ENCODE data around the gene PYM1.
"Not testable (repeated sequence)": the region's sequence is repeated elsewhere in the genome, so short reads cannot be mapped to it uniquely, and the experiment has no call there.

The PYM1 gene

DNA sequence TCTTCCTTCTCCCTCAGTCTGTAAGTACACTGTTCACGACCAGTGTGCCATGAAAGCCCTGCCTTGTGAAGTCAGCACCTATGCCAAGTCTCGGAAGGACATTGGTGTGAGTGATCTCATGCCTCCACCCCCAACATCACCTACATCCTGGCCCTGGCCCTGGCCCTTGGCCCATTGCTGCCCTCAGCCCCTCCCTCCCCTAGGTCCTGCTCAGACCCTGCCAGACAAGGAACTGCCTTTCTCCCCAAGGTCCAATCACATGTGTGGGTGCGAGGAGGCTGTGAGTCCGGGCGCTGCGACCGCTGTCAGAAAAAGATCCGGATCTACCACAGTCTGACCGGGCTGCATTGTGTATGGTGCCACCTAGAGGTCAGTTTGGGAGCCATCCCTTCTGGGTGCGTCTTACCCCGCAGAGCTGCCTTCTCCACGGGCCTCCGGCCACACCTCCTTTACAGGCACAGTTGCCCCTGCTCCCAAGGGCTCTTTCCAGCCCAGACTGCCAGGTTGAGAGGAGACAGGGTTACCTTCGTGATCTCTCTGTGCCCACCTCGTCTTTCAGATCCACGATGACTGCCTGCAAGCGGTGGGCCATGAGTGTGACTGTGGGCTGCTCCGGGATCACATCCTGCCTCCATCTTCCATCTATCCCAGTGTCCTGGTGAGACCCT lies 12.5 kb upstream of the PYM1 start:
- peak; percentile 73 to 79 for DNase-seq (ENCODE audit: low read depth in 2 of 2)

DNA sequence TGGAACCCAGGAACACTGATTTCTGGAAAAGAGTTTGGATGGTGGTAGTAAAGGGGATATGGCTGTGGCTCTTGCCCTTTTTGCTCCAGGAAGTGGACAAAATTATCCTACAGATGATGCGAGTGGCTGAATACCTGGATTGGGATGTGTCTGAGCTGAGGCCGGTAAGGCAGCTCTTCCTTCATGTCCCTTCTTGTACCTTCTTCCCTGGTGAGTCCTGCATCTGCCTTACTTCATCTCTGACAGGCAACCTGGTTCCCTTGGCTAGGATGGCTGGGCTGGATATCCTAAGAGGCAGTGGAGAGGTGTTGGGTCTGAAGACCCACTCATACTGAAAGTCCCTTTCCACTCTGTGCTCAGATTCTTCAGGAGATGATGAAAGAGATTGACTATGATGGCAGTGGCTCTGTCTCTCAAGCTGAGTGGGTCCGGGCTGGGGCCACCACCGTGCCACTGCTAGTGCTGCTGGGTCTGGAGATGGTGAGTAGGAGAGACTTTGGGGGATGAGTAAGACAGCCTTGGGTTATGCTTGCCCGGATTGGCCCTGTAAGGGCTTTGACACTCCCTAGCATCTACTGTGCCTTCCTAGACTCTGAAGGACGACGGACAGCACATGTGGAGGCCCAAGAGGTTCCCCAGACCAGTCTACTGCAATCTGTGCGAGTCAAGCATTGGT lies 11.3 kb upstream of the PYM1 start:
- DNase-seq (ENCODE audit: low read depth in 2 of 2) = no peak

DNA sequence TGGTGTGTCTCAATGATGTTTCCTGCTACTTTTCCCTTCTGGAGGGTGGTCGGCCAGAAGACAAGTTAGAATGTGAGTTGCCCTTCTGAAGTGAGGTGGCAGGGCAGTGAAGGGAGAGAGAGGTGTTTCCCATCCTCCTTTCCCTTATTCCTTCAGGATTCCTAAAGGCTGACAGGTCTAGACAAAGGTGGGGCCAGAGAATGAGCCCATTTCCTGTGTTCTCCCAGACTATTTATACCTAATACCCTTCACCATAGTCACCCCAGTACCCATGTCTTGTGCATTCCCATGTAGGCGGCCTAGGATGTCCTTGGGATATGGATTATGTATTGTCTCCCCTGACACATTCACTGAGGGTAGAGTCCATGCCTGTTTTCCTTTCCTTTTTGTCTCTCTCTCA lies 10.3 kb upstream of the PYM1 start:
- DNase-seq (ENCODE audit: low read depth in 2 of 2) = no peak

DNA sequence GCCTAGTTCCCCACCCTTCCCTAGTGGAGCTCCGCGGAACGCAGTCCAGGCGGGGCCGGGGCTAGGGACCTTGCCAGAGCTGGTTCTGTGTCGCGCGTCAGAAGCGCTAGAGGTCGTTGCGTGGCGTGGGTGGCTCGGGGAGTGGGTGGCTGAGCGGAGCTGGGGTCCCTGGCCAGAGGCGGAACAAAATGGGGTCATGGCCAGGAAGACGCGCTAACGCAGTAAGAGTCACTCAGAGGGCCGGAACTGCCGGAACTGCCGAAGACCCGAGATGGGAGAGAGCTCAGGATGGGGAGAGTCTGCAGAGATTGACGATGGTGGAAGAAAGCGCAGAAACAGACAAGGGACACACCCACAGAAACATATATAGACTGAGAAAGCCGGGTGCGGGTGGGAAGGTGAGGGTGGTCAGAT lies 8.1 kb upstream of the PYM1 start:
- no peak for DNase-seq (ENCODE audit: low read depth in 2 of 2)

DNA sequence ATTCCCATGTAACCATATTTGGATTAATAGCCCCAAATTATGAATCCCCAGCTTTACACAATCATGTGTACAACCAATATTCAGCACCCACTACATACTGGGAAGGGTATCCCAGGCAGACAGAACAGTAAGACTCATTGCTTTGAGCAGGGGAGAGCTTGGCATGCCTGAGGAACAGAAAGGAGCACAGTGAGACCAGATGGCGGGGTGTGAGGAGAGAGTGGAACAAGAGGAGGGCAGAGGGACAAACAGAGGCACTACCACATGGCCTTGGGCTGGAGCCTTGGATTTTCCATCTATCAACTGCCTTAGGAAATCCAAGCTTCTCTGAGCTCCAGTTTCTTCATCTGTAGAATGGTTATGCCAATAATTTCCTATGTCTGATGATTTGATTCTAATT lies 7.1 kb upstream of the PYM1 start:
- DNase-seq (ENCODE audit: low read depth in 2 of 2) = no peak

DNA sequence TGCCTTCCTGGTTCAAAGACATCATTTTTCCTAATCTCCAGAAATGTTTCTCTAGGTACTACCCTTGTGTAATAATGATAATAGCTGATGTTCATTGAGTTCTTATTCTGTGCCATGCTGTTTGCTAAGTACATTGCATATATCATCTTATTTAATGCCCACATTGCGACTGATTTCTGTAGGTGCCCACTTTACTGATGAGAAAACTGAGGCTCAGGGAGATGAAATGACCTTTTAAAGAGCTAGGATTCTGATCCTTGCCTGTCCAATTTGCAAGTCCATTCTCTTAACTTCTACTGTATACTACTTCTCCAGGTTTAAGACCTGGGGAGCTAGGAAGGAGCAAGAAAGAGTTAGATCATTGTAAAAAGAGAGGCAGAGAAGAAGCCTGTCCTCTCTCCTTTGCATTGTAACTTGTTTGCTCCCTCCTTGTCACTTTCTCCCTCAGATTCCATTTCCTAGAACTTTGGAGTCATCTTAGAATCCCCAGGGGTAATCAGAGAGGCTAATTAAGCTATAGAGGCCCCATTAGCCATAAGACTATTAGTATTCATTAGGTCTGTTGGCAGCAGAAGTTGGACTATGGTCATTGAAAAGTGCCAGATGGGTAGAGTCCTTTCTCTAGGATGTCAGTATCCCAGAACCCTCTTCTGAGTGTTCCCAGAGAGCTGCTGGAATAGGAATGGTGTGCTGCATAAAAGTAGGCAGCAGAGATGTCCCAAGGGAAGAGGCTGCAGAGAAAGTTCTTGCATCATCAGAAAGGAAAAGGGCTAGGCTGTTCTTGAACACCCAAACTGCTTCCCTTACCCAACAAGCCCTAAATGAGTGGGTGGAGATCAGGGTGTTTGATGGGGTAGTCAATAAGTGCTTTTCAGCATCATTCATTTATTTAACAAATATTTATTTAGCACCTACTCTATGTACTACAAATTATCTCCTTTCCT lies 6.4 kb upstream of the PYM1 start:
- DNase-seq (ENCODE audit: low read depth in 2 of 2) = no peak

DNA sequence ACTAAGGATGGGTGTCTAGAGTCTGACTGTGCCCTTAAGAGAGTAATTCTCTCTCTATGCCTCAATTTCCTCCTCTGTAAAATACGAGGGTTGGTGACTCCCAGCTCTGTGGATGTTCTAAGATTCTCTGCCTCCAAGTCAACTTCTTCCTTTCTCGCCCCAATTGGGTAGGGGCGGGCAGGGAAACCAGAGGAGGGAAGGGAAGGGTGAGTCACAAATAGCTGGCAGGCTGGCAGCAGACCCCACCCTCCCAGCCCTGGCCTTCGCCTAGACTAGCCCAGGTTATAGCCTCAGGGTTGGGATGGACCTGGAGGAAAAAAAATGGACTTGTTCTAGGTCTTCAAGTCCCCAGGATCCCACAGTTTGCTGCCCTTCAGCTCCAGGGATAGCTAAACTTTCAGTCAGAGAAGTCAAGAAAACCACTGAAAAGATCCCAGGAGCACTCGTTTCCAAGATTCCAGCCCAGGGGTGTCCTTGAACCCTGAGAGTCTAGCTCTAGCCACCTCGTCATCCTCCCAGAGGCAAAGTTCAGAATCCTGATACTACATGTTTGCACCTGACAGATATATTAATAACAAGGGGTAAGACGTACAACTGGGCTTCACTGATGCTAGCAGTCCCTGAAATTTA lies 5.6 kb upstream of the PYM1 start:
- no peak for DNase-seq (ENCODE audit: low read depth in 2 of 2)

DNA sequence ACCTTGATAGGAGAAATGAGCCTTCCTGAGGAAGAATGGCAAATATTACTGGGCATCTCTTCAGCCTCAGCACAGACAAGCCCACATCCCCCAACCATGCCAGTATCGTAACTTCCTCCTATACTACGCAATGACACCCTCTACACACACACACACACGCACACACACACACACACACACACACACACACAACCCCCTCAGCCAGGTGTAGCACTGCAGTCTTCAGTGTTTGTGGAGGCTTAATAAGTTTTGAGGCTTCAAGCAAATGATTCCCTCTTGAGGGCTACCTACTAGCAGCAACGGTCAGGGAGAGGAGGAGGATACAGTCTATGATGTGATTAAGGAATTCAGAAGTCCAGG lies 4.8 kb upstream of the PYM1 start:
- no peak for DNase-seq (ENCODE audit: low read depth in 2 of 2)

DNA sequence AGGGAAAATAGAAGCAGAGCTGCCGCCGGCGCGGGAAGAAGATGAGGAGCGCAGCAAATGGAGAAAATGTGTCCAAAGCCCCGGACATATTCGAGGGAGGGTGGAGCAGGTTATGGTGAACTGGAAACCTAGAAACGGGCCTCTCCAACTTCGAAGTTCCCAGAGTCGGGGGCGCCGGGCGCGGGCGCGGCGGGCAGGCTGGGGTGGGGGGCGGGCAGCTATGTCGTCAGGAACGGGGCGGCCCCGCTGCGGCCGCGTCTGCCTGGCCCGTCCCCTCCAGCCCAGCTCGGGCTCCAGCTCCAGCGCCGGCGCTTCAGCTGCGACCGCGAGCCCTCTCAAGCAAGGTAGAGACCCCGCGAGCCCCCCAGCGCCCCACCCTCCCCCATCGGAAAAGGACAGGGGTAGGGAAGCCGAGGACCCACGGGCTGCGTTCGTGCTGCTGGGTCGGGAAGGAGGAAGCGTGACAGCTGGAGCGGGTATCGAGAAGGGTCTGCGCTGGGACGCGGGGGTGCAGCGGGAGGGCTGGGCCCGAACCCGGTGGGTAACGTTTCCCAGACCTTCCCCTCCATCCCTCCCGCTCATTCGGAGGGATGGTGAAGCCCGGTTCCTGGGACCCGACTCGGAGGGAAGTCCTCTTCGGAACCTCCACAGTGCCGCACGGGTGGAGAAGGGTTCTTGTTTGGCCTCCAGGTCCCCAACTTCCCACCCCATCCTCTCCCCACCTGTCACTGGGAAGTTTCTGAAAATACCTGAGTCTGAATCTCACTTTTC lies 4.3 kb upstream of the PYM1 start:
- no peak for DNase-seq (ENCODE audit: low read depth in 2 of 2)

DNA sequence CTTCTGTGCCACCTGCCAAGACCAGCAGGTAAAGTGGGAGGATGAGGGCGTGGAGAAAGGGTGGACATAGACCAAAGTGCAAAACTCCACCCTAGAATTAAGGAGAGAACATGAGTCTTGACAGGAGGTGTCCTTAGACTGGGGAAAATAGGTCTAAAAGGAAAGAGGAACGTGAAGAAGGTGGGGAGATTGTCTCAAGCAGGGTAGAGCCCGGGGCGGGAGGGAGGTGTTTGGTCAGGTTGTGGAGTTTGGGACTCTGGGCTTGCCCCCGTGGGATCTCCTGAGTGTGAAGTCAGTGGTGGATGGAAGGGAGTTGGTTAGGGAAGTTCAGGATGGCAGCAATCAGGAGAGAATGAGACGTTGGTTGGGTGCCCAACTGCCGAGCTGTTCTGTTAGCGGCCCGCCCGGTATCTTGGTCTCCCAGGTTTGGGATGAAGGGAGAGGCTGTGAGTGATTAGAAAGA lies 3.7 kb upstream of the PYM1 start:
- no peak for DNase-seq (ENCODE audit: low read depth in 2 of 2)

DNA sequence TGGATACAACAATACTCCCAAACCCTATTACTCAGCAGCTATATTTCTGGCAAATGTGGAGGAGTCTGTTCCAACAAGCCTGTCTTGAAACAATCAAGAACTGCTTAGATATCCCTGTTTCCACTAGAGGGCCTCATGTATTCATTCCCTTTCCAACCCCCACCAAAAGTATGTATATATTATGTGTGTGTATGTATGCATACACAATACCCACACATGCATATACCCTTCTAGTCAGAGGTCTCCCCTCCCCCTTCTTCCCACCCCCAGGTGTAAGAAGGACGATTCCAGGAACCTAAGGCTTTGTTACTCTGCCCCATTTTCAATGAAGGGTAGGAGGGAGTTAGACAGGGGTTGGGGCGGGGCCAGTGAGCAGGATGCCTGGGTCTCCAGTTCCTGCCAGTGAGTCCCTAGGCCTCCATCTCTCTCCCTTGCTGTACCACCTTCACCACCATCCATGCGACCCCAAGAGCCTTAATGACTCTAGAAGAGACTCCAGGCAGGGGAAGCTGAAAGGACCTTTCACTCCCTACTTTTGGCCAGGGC lies 3.1 kb upstream of the PYM1 start, which contains the start of gene DGKA:
Gene DGKA, plus strand, starts transcription at position 392 of the 546 bp plus-strand sequence. CDS start 5,342 bp downstream, outside the sequence.
- peak; percentile 75 to 83 for DNase-seq (ENCODE audit: low read depth in 2 of 2)

DNA sequence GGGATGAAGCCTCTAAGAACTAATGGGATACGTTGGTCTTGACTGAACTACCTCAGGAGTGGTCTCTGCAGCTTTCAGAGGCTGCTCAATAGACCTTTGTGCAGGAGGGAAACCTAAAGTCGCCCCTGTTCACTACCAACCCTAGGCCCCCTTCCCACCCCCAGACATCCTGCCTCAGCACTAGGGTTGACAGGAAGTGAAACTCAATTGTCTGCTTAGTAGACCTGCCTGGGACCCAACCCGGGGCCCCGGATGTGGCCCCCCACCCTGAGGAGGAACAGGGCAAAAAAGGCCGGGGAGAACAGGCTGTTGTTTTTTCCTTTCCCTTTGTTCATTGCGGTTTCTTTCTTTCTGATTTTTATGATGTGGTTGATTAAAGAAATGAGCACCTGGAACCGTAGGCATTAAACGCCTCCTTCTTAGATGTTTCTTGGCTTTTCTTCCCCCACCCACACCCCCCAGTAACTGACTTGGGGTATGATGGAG lies 1.7 kb upstream of the PYM1 start:
- DNase-seq (ENCODE audit: low read depth in 2 of 2) = peak; percentile 63 to 71

DNA sequence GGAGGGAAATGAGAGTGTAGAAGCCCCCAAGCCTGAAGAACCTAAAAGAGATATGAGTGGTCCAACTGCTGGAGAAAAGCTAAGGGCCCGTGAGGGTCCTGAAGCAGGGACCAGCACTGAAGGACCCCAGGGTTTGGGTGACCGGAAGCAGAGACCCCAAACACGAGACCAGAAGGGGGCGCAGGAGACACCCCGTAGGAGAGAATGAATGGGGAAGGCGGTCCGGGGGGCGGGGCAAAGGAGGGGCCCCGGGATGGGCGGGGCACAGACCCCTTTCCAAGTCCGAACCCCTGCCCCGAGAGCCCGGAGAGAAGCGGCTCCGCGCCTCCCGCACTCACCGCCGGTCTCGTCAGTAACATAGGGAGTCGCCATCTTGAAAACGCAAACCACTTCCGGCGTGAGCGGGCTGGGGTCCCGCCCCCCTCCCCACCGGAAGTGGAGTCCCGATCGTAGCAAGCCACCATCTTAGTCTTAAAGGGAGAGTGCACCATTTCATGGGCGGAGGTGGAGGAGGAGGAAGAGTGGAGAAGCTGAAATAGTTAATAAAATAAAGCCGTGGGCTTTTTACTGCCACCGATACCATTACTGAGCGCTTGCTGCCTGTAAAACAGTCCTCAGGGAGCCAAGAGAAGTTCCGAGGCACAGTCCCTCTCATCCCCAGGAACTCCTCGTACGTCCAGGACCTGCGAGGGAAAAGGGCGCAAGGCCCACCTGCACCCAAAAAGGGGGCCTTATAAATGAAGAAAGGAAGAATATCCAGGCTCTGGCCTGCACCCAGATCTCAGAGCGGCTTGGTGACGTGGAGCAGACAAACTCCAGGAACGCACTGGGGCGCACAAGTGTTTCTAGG lies 731 bp downstream of the PYM1 start:
- DNase-seq (ENCODE audit: low read depth in 2 of 2) = peak; percentile 86 to 90

DNA sequence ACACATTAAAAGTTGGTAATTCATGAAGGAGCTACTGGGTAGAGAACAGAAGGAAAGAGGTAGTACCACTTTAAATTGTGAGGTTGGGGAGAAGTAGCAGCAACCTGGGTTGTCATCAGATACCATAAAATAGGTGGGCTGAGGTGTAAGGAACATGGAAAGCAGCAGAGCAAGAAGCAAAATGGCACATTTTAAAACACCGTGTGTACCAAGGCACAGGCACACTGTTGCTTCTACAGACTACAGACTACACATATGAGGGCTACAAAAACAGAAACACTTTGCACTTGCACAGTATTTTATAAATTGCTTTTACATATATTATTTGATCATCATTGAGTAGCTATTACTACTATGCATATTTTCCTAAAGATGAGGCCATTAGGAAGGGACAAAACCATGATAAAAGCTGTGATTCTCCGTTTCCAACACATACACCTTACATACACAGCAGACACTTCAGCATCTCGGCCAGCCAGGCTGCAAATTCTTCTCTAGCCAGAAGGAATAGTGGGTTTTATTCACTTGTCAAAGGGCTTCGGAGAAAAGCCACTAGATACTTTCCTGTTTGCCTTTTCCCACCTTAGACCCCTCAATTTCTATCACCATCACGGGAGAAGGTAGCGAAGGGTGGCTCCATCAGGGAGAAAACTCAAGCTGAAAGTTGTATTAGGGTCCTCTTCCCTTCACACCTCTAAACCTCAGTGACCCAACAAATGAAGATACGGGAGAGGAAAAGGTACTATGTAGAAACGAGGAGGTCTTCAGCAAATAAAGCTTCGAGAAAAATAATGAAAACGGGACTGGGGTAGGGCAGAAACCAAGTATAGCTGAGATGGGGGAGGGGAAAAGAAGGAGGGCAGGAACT lies 1.6 kb downstream of the PYM1 start:
- DNase-seq (ENCODE audit: low read depth in 2 of 2) = no peak

DNA sequence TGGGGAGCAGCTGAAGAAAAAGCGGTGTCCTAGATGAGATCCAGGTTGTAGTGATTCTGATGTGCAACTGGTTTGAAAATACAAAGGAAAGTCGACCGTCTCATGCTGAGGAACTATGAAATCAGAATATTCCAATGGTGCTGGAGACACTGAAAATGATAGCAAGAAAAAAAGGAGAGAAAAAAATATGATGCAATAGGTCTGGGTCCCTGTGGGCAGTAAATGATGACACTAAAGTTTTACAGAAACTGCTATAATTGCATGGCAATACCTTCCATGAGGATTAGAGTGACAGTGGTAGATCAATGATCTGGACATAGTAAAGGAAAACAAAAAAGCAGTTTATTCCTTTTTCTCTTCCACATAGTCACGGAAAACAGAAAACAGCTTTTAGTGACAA lies 2.3 kb downstream of the PYM1 start:
- no peak for DNase-seq (ENCODE audit: low read depth in 2 of 2)

DNA sequence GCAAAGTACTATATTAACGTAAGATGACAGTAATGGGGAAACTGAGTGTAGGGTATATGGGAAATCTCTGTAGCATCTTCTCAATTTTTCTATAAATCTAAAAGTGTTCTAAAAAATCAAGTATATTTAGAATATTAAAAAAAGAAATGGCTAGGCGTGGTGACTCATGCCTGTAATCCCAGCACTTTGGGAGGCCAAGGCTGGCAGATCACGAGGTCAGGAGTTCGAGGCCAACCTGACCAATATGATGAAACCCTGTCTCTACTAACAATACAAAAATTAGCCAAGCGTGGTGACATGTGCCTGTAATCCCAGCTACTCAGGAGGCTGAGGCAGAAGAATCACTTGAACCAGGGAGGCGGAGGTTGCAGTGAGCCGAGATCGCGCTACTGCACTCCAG lies 4.0 kb downstream of the PYM1 start:
- DNase-seq (ENCODE audit: low read depth in 2 of 2) = not testable (repeated sequence)

DNA sequence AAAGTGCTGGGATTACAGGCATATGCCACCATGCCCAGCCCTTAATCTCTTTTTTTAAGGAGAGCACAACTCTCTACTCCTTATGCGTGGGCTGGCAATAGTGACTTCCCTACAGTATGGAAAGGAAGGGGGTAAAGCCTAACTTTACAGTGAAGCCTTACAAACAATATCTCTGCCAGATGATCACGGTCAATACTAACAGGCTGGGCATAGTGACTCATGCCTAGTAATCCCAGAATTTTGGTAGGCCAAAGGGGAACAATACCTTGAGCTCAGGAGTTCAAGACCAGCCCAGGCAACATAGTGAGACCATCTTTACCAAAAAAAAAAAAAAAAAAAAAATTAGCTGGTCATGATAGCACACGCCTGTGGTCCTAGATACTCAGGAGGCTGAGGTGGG lies 5.6 kb downstream of the PYM1 start:
- no peak for DNase-seq (ENCODE audit: low read depth in 2 of 2)

DNA sequence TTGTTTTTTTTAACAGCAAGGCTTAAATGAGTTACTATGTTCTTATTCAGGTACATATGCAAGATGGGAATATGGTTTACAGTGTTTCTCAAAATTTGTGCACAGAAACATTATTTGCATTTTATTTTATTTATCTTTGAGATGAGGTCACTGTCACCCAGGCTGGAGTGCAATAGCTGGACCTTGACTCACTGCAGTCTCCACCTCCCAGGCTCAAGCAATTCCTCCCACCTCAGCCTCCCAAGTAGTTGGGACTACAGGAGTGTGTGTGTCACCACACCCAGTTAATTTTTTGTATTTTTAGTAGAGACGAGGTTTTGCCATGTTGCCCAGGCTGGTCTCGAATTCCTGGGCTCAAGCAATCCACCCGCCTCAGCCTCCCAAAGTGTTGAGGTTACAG lies 8.7 kb downstream of the PYM1 start:
- not testable (repeated sequence) for DNase-seq (ENCODE audit: low read depth in 2 of 2)

DNA sequence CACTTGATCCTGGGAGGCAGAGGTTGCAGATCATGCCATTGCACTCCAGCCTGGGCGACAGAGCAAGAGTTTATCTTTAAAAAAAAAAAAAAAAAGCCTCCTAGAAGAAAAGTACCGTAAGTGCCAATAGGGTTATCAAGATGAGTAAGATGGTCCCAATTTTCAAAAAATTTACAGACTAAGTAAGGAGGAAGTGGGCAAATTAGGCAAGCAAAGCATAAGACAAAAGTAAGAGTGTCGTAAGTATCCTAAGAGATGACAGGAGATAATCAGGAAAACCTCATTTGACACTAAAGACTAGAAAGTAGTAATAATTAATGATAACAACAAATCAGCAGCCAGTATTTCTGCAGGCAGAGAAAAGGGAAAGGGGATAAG lies 12.2 kb downstream of the PYM1 start:
- DNase-seq (ENCODE audit: low read depth in 2 of 2) = no peak
